Vagina (tissue), 2 donors: ENCODE measurements around the gene INHBB. TPM values are rescaled to one million over a fixed set of nuclear protein-coding genes. Genes with fewer than 3 reads are reported as not detected.

Source experiments
- DNase-seq, 2 donors: peaks; one replicate each; pipeline ENCODE4 v3.0.0-alpha.2; 2017; ENCODE audit errors: extremely low spot score in 2 of 2
- H3K27ac ChIP-seq: fragments of 200-600 bp; sonication (generic); one replicate; pipeline ENCODE4 v1.5.1; 2019
- H3K27me3 ChIP-seq: fragments of 200-600 bp; sonication (generic); one replicate; pipeline ENCODE4 v1.5.1; 2019
- H3K36me3 ChIP-seq, 2 donors: fragments of 200-600 bp; sonication (generic); one replicate each; pipeline ENCODE4 v1.5.1; 2017 to 2019
- H3K4me1 ChIP-seq: fragments of 200-600 bp; sonication (generic); one replicate; pipeline ENCODE4 v1.5.1; 2019
- H3K4me3 ChIP-seq, 2 donors: fragments of 200-600 bp; sonication (generic); 1 replicate in 1 of 2; 2 replicates in 1 of 2; pipeline ENCODE4 v1.5.1; 2016 to 2019
- H3K9me3 ChIP-seq: fragments of 200-600 bp; sonication (generic); one replicate; pipeline ENCODE4 v1.5.1; 2019
- POLR2A ChIP-seq, 2 donors: fragments of 450-650 bp; IDR thresholded peaks; one replicate each; pipeline ENCODE4 v1.6.1; 2017; ENCODE audit warnings: antibody characterized with exemption in 2 of 2, mild to moderate bottlenecking in 2 of 2, moderate library complexity in 2 of 2
- POLR2AphosphoS5 ChIP-seq, 2 donors: sonication (generic); formaldehyde crosslinking; IDR thresholded peaks; one replicate each; pipeline ENCODE4 v1.9.0; 2017; ENCODE audit warnings: antibody characterized with exemption in 2 of 2, mild to moderate bottlenecking in 2 of 2, low read depth in 1 of 2; ENCODE audit not compliant: insufficient read depth in 1 of 2
- intact Hi-C: fragments of 100-400 bp; cut with DNase I; formaldehyde crosslinking; loops from one replicate; pipeline ENCODE4 v1.15.1; 2023
- total RNA-seq: library from RNA; depleted of rRNA; stranded (reverse); fragments of >200 nt; gene quantifications from one replicate; pipeline ENCODE4 v1.2.3, GENCODE V29; 2016
- TF ChIP-seq, protein P1 (sequence below), 3 experiments: fragments of 450-650 bp in 2 of 3; fragments of 200-600 bp in 1 of 3; sonication (generic) in 1 of 3; IDR thresholded peaks; one replicate each; pipeline ENCODE4 v1.5.1; 2017 to 2019; ENCODE audit warnings: antibody characterized with exemption in 3 of 3, mild to moderate bottlenecking in 2 of 3, moderate library complexity in 2 of 3

INHBB gene
- total RNA-seq, 1 donor from 2014 or later, result 19.4 TPM

GRCh38 chr2:120350801-120351320 lies 4.9 kb downstream of the INHBB start:
- Histone ChIP-seq H3K27me3 (no peaks in the 10 kb centered on the region), H3K36me3 (no peaks in the 10 kb centered on the region), H3K4me1 (peaks cover 19% of the 10 kb centered on the region), H3K27ac (no peak overlapping the region), H3K4me3 (no peak overlapping the region), H3K9me3 (no peaks in the 10 kb centered on the region)
- intact Hi-C loops, result no loop called here
- no peak for DNase-seq
- TF ChIP-seq POLR2A (IDR thresholded peaks at IDR 0.05), result no peak
- TF ChIP-seq, protein P1, sequence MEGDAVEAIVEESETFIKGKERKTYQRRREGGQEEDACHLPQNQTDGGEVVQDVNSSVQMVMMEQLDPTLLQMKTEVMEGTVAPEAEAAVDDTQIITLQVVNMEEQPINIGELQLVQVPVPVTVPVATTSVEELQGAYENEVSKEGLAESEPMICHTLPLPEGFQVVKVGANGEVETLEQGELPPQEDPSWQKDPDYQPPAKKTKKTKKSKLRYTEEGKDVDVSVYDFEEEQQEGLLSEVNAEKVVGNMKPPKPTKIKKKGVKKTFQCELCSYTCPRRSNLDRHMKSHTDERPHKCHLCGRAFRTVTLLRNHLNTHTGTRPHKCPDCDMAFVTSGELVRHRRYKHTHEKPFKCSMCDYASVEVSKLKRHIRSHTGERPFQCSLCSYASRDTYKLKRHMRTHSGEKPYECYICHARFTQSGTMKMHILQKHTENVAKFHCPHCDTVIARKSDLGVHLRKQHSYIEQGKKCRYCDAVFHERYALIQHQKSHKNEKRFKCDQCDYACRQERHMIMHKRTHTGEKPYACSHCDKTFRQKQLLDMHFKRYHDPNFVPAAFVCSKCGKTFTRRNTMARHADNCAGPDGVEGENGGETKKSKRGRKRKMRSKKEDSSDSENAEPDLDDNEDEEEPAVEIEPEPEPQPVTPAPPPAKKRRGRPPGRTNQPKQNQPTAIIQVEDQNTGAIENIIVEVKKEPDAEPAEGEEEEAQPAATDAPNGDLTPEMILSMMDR (IDR thresholded peaks at IDR 0.05), result no peak
- no peak for TF ChIP-seq POLR2AphosphoS5 (IDR thresholded peaks at IDR 0.05; ENCODE audit: insufficient read depth in 1 of 2, low read depth in 1 of 2)

- no peak for DNase-seq
Observed at GRCh38 chr2:120352696-120353590, 7.0 kb downstream of the INHBB start.

GRCh38 chr2:120353591-120353898 lies 7.6 kb downstream of the INHBB start:
- Histone ChIP-seq H3K4me1 (no peaks in the 10 kb centered on the region), H3K9me3 (no peaks in the 10 kb centered on the region), H3K27me3 (no peaks in the 10 kb centered on the region), H3K4me3 (no peak overlapping the region), H3K27ac (no peak overlapping the region), H3K36me3 (no peaks in the 10 kb centered on the region)
- TF ChIP-seq POLR2AphosphoS5 (IDR thresholded peaks at IDR 0.05; ENCODE audit: insufficient read depth in 1 of 2, low read depth in 1 of 2), result no peak
- TF ChIP-seq, protein P1 (IDR thresholded peaks at IDR 0.05), result no peak
- no peak for TF ChIP-seq POLR2A (IDR thresholded peaks at IDR 0.05)
- intact Hi-C loops, result no loop called here
- no peak for DNase-seq

More at GRCh38 chr2:120352696-120353590, 7.0 kb downstream of the INHBB start:
- Histone ChIP-seq H3K36me3 (no peaks in the 10 kb centered on the region), H3K4me1 (peaks cover under 1% of the 10 kb centered on the region), H3K27me3 (no peaks in the 10 kb centered on the region), H3K9me3 (no peaks in the 10 kb centered on the region), H3K4me3 (no peak overlapping the region), H3K27ac (no peak overlapping the region)
- intact Hi-C loops, result no loop called here
- TF ChIP-seq POLR2AphosphoS5 (IDR thresholded peaks at IDR 0.05; ENCODE audit: insufficient read depth in 1 of 2, low read depth in 1 of 2) (no peak), POLR2A (IDR thresholded peaks at IDR 0.05) (no peak)
- TF ChIP-seq, protein P1 (IDR thresholded peaks at IDR 0.05), result no peak

GRCh38 chr2:120353931-120354330 lies 8.0 kb downstream of the INHBB start:
- no peaks in the 10 kb centered on the region for H3K27me3 ChIP-seq
- no peak overlapping the region for H3K27ac ChIP-seq
- no peak for DNase-seq
- no peak overlapping the region for H3K4me3 ChIP-seq
- intact Hi-C loops, result no loop called here
- H3K36me3 ChIP-seq, result no peaks in the 10 kb centered on the region
- TF ChIP-seq POLR2A (IDR thresholded peaks at IDR 0.05) (no peak), POLR2AphosphoS5 (IDR thresholded peaks at IDR 0.05; ENCODE audit: insufficient read depth in 1 of 2, low read depth in 1 of 2) (no peak)
- TF ChIP-seq, protein P1 (IDR thresholded peaks at IDR 0.05), result no peak
- no peaks in the 10 kb centered on the region for H3K9me3 ChIP-seq
- H3K4me1 ChIP-seq, result no peaks in the 10 kb centered on the region

DNA sequence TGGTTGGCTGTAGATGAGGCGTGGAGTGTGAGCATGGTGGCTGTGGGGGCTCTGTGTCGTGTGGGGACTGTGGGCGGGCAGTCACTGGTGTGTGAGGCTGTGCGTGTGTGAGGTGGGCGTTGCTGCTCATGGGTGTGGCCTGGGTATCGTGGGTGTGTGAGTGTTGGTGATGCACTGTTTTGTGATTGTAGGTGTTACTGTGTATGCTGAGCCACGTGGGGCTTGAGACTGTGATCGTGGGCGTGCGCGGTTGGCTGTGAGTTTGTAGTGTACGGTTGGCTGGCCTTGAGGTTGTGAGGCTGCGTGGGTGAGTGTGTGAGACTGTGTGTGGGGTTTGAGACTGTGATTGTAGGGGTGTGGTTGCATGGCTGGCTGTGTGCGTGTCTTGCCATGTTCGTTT lies 8.5 kb downstream of the INHBB start:
- intact Hi-C loops, result no loop called here
- no peak for DNase-seq
- Histone ChIP-seq H3K4me3 (no peak overlapping the region), H3K36me3 (no peaks in the 10 kb centered on the region), H3K27ac (no peak overlapping the region), H3K27me3 (no peaks in the 10 kb centered on the region), H3K9me3 (no peaks in the 10 kb centered on the region), H3K4me1 (no peaks in the 10 kb centered on the region)
- TF ChIP-seq POLR2AphosphoS5 (IDR thresholded peaks at IDR 0.05; ENCODE audit: insufficient read depth in 1 of 2, low read depth in 1 of 2) (no peak), POLR2A (IDR thresholded peaks at IDR 0.05) (no peak)
- TF ChIP-seq, protein P1 (IDR thresholded peaks at IDR 0.05), result no peak
